KMS-11 (cell line): ENCODE results near the gene RPS21.

Source experiments
- H2AFZ ChIP-seq: fragments of 200-600 bp; sonication (generic); 2 replicates; pipeline ENCODE4 v1.6.1; 2016; ENCODE audit warnings: antibody characterized with exemption, mixed run types, low read depth
- H3K27ac ChIP-seq: fragments of 200-600 bp; sonication (generic); 2 replicates; pipeline ENCODE4 v1.6.1; 2016; ENCODE audit warnings: mild to moderate bottlenecking, mixed run types
- H3K27me3 ChIP-seq: fragments of 200-600 bp; sonication (generic); 2 replicates; pipeline ENCODE4 v1.6.1; 2017; ENCODE audit warnings: mild to moderate bottlenecking, low read depth, mixed run types, moderate library complexity; ENCODE audit not compliant: insufficient read depth
- H3K36me3 ChIP-seq: fragments of 200-600 bp; sonication (generic); 2 replicates; pipeline ENCODE4 v1.6.1; 2017; ENCODE audit warnings: mild to moderate bottlenecking, mixed run types; ENCODE audit not compliant: insufficient read depth
- H3K4me1 ChIP-seq: fragments of 200-600 bp; sonication (generic); 2 replicates; pipeline ENCODE4 v1.6.1; 2016; ENCODE audit warnings: mild to moderate bottlenecking, low read depth, mixed run types; ENCODE audit not compliant: poor library complexity, severe bottlenecking
- H3K4me2 ChIP-seq: fragments of 200-600 bp; sonication (generic); 2 replicates; pipeline ENCODE4 v1.7.0; 2016; ENCODE audit warnings: mild to moderate bottlenecking, mixed run types
- H3K4me3 ChIP-seq: fragments of 200-600 bp; sonication (generic); IDR thresholded peaks from 2 replicates; pipeline ENCODE4 v1.6.1; 2017; ENCODE audit warnings: low read depth, low read length, mixed read lengths; ENCODE audit not compliant: insufficient read depth
- H3K79me2 ChIP-seq: fragments of 200-600 bp; sonication (generic); 2 replicates; pipeline ENCODE4 v1.6.1; 2016; ENCODE audit warnings: low read depth, mixed run types; ENCODE audit not compliant: insufficient read depth
- H3K9ac ChIP-seq: fragments of 200-600 bp; sonication (generic); 2 replicates; pipeline ENCODE4 v1.6.1; 2016; ENCODE audit warnings: mild to moderate bottlenecking, mixed run types
- H4K20me1 ChIP-seq: fragments of 200-600 bp; sonication (generic); 2 replicates; pipeline ENCODE4 v1.6.1; 2016; ENCODE audit warnings: mild to moderate bottlenecking, mixed run types; ENCODE audit not compliant: insufficient read depth
- TF ChIP-seq, protein P1 (sequence below): fragments of 200-600 bp; sonication (generic); conservative IDR thresholded peaks from 2 replicates; pipeline ENCODE4 v1.6.1; 2017; ENCODE audit warnings: low read depth, mild to moderate bottlenecking, antibody characterized with exemption, low read length, moderate library complexity, mixed read lengths

RPS21 gene

DNA sequence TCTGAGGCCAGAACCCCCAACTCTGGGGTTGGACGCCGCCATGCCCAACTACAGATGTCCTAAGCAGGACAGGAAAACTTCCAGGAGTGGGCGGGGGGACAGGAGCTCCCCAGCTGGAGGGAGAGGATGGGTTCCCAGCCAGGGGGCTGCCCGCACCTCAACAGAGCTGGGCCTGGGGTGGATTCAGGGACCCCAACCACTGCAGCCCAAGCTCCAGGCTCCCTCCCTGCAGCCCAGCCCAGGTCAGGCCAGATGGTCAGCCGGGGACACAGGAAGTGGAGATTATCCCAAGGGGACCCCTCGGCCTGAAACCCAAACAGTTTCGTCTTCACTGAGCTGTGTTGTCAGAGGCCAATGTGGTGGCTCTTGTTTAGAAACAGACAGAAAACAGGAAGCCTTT is 29.2 kb upstream of the RPS21 start:
- H3K4me3 ChIP-seq, result no peak overlapping the region

DNA sequence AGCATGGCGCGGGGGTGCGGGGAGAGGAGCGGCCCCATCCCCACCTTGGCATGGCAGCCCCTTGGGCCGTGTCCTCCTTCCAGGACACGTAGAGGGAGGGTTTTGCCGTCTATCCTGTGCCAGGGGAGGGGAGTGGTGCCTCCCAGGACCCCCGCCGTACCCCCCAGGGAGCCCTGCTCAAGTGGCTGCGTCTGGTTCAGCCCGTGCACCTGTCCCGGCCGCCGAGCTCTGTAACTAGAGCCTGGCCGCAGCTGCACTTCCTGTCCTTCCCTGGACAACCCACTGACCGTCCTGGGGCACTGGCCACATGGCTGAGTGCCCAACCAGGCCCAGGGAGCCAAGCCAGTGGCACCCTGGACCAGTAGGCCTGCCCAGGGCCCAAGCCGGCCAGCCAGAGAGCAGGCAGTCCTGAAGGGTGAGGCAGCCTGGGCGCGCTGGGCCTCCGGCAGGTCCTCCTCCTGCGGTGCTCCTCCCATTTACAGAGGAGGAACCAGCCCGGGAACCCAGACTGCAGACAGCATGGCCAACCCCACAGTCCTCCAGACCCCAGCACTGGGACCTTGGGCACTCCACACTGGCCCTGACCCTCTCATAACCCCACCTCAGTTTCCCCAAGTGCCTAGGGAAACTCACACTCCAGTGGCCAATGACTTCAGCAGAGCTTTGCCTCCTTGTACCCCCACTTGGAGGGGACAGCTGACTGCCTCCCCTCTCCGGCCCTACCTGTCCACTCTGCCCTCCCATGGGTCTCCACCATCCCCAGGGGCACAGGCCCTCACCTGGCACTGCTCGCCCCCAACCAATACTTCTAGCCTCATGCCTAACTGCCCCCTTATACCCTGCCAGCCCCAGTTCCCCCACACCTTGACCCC is 28.5 kb upstream of the RPS21 start:
- Histone ChIP-seq H4K20me1 (no peaks in the 10 kb centered on the region), H3K27me3 (no peaks in the 10 kb centered on the region), H3K4me3 (no peak overlapping the region), H2AFZ (no peak overlapping the region), H3K27ac (no peak overlapping the region), H3K4me2 (no peak overlapping the region), H3K79me2 (no peaks in the 10 kb centered on the region), H3K9ac (no peak overlapping the region), H3K4me1 (no peaks in the 10 kb centered on the region), H3K36me3 (no peaks in the 10 kb centered on the region)
- TF ChIP-seq, protein P1, sequence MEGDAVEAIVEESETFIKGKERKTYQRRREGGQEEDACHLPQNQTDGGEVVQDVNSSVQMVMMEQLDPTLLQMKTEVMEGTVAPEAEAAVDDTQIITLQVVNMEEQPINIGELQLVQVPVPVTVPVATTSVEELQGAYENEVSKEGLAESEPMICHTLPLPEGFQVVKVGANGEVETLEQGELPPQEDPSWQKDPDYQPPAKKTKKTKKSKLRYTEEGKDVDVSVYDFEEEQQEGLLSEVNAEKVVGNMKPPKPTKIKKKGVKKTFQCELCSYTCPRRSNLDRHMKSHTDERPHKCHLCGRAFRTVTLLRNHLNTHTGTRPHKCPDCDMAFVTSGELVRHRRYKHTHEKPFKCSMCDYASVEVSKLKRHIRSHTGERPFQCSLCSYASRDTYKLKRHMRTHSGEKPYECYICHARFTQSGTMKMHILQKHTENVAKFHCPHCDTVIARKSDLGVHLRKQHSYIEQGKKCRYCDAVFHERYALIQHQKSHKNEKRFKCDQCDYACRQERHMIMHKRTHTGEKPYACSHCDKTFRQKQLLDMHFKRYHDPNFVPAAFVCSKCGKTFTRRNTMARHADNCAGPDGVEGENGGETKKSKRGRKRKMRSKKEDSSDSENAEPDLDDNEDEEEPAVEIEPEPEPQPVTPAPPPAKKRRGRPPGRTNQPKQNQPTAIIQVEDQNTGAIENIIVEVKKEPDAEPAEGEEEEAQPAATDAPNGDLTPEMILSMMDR, result no peak

More for the DNA sequence above, 29.2 kb upstream of the RPS21 start:
- H3K4me2 ChIP-seq, result no peak overlapping the region
- no peaks in the 10 kb centered on the region for H3K4me1 ChIP-seq
- H3K9ac ChIP-seq, result no peak overlapping the region
- no peaks in the 10 kb centered on the region for H3K27me3 ChIP-seq
- no peaks in the 10 kb centered on the region for H3K36me3 ChIP-seq
- no peak overlapping the region for H3K27ac ChIP-seq
- H2AFZ ChIP-seq, result no peak overlapping the region
- no peaks in the 10 kb centered on the region for H3K79me2 ChIP-seq
- TF ChIP-seq, protein P1, result no peak
- no peaks in the 10 kb centered on the region for H4K20me1 ChIP-seq

DNA sequence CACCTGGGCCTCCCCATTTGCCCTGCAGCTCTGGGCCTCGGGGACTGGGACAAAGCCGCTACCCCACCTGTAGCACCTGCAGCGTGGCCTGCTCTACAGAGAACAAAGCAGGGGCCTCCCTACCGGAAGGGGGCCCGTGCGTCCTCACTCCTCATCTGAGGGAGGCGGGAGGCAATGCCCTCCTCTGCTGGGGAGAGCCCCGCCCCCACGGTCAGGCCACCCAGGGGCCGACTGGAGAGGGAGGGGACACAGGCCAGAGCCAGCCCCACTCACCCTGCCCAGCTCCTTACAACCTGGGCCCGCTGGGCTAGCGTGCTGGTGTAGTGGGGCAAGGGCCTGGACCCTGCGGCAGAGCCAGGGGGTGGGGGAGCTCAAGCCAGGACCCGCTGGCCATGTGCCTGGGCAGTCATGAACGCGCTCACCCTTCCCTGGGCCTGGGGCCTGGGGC is 27.8 kb upstream of the RPS21 start:
- no peak overlapping the region for H3K4me3 ChIP-seq
- H3K27ac ChIP-seq, result no peak overlapping the region
- no peak overlapping the region for H3K9ac ChIP-seq
- H3K4me1 ChIP-seq, result no peaks in the 10 kb centered on the region
- H3K36me3 ChIP-seq, result no peaks in the 10 kb centered on the region
- H3K79me2 ChIP-seq, result no peaks in the 10 kb centered on the region
- TF ChIP-seq, protein P1, result no peak
- H3K27me3 ChIP-seq, result no peaks in the 10 kb centered on the region
- no peak overlapping the region for H2AFZ ChIP-seq
- no peak overlapping the region for H3K4me2 ChIP-seq
- no peaks in the 10 kb centered on the region for H4K20me1 ChIP-seq

DNA sequence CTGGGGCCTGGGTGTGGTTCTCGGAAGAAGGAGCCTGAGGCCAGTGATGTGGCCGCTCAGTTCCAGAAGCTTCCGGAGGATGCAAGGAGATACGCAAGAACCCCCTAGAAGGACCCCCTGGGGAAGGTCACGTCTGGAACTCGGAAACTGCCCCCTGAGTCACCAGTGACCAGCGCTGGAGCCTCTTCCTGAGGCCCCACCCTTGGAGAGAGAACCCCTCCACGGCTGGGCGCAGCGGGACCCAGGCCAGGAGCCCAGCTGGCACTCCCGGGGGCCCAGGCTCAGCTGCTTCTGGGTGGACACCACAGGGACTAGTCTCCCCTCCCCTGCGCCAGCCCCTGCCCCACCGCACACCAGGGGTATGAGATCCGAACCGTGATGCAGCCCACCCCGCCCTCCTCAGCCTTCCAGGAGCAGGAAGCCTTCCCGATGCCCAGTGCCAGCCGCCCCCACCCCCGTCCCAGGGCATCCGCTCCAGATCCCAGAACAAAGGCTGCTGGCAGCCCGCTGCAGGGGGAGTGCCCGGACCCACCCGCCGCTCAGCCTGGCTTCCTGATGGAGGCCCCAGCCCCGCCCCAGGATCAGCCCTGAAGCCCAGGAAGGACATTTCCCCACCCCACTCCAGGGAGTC is 27.3 kb upstream of the RPS21 start:
- H3K27me3 ChIP-seq, result no peaks in the 10 kb centered on the region
- no peaks in the 10 kb centered on the region for H3K4me1 ChIP-seq
- H3K79me2 ChIP-seq, result no peaks in the 10 kb centered on the region
- TF ChIP-seq, protein P1, result no peak
- H3K4me3 ChIP-seq, result no peak overlapping the region
- H3K9ac ChIP-seq, result no peak overlapping the region
- no peak overlapping the region for H3K4me2 ChIP-seq
- H3K36me3 ChIP-seq, result no peaks in the 10 kb centered on the region
- no peak overlapping the region for H3K27ac ChIP-seq
- no peaks in the 10 kb centered on the region for H4K20me1 ChIP-seq
- H2AFZ ChIP-seq, result no peak overlapping the region
